H9 (cell line): ENCODE results near the gene MMP14. TPM values are rescaled to one million over a fixed set of nuclear protein-coding genes. Genes with fewer than 3 reads are reported as not detected.

Experiments used
- DNase-seq: peaks from one replicate; pipeline ENCODE4 v3.0.0-alpha.2; 2017
- H2AFZ ChIP-seq: one replicate; pipeline ENCODE4 v1.6.1; 2013; ENCODE audit warnings: mild to moderate bottlenecking, low read length, control low read depth, moderate library complexity
- H2AK5ac ChIP-seq: 2 replicates; pipeline ENCODE4 v1.6.1; 2013; ENCODE audit warnings: low read length, control low read depth, mixed read lengths; ENCODE audit not compliant: insufficient read length
- H2BK120ac ChIP-seq: one replicate; pipeline ENCODE4 v1.6.1; 2013; ENCODE audit warnings: low read depth, mild to moderate bottlenecking, low read length, control low read depth, inconsistent platforms; ENCODE audit not compliant: poor library complexity, severe bottlenecking
- H2BK12ac ChIP-seq: 2 replicates; pipeline ENCODE4 v1.6.1; 2013; ENCODE audit warnings: low read length, control low read depth, mixed read lengths, low read depth; ENCODE audit not compliant: insufficient read length
- H2BK15ac ChIP-seq: 2 replicates; pipeline ENCODE4 v1.6.1; 2013; ENCODE audit warnings: low read depth, low read length, control low read depth
- H2BK20ac ChIP-seq: one replicate; pipeline ENCODE4 v1.6.1; 2013; ENCODE audit warnings: low read depth, mild to moderate bottlenecking, low read length, control low read depth, inconsistent platforms; ENCODE audit not compliant: poor library complexity, severe bottlenecking
- H2BK5ac ChIP-seq: 2 replicates; pipeline ENCODE4 v1.6.1; 2013; ENCODE audit warnings: low read length, control low read depth, mixed read lengths; ENCODE audit not compliant: insufficient read length
- H3K14ac ChIP-seq: 2 replicates; pipeline ENCODE4 v1.6.1; 2013; ENCODE audit warnings: low read length, control low read depth; ENCODE audit not compliant: insufficient read depth
- H3K18ac ChIP-seq: 2 replicates; pipeline ENCODE4 v1.6.1; 2013; ENCODE audit warnings: low read depth, mild to moderate bottlenecking, mixed read lengths, low read length, control low read depth; ENCODE audit not compliant: insufficient read length
- H3K23ac ChIP-seq: 2 replicates; pipeline ENCODE4 v1.6.1; 2013; ENCODE audit warnings: low read length, control low read depth, mixed read lengths, low read depth; ENCODE audit not compliant: insufficient read length
- H3K23me2 ChIP-seq: 2 replicates; pipeline ENCODE4 v1.6.1; 2013; ENCODE audit warnings: low read depth, mild to moderate bottlenecking, mixed read lengths, low read length, control low read depth; ENCODE audit not compliant: insufficient read length, poor library complexity, severe bottlenecking
- H3K27ac ChIP-seq: 2 replicates; pipeline ENCODE4 v1.5.1; 2013; ENCODE audit warnings: low read length, control low read depth, mixed read lengths, low read depth; ENCODE audit not compliant: insufficient read length
- H3K27me3 ChIP-seq: 2 replicates; pipeline ENCODE4 v1.6.1; 2013; ENCODE audit warnings: low read length, control low read depth, inconsistent platforms; ENCODE audit not compliant: insufficient read depth
- H3K4ac ChIP-seq: 2 replicates; pipeline ENCODE4 v1.6.1; 2013; ENCODE audit warnings: low read depth, mild to moderate bottlenecking, control low read depth, inconsistent platforms, low read length, moderate library complexity
- H3K4me1 ChIP-seq: 2 replicates; pipeline ENCODE4 v1.6.1; 2013; ENCODE audit warnings: low read length, control low read depth, inconsistent platforms; ENCODE audit not compliant: insufficient read depth
- H3K4me2 ChIP-seq: 2 replicates; pipeline ENCODE4 v1.6.1; 2013; ENCODE audit warnings: low read length, control low read depth, mixed read lengths; ENCODE audit not compliant: insufficient read length, insufficient read depth
- H3K56ac ChIP-seq: 2 replicates; pipeline ENCODE4 v1.6.1; 2013; ENCODE audit warnings: low read depth, mild to moderate bottlenecking, mixed read lengths, low read length, control low read depth; ENCODE audit not compliant: insufficient read length
- H3K79me1 ChIP-seq: 2 replicates; pipeline ENCODE4 v1.6.1; 2013; ENCODE audit warnings: low read depth, mild to moderate bottlenecking, moderate library complexity, low read length, control low read depth, inconsistent platforms; ENCODE audit not compliant: insufficient read depth, poor library complexity, severe bottlenecking
- H3K79me2 ChIP-seq: 2 replicates; pipeline ENCODE4 v1.6.1; 2013; ENCODE audit warnings: low read length, control low read depth, inconsistent platforms; ENCODE audit not compliant: insufficient read depth
- H3K9ac ChIP-seq: 2 replicates; pipeline ENCODE4 v1.6.1; 2013; ENCODE audit warnings: low read length, control low read depth, mixed read lengths; ENCODE audit not compliant: insufficient read length; ENCODE audit errors: extremely low read depth
- H3K9me3 ChIP-seq: one replicate; pipeline ENCODE4 v1.6.1; 2013; ENCODE audit warnings: low read depth, low read length, inconsistent platforms; ENCODE audit not compliant: control insufficient read depth
- H3T11ph ChIP-seq: one replicate; pipeline ENCODE4 v1.6.1; 2013; ENCODE audit warnings: mild to moderate bottlenecking, low read length, control low read depth, inconsistent platforms
- H4K20me1 ChIP-seq: one replicate; pipeline ENCODE4 v1.6.1; 2013; ENCODE audit not compliant: control insufficient read depth, insufficient read length, insufficient read depth
- H4K5ac ChIP-seq: 2 replicates; pipeline ENCODE4 v1.6.1; 2013; ENCODE audit warnings: low read depth, mild to moderate bottlenecking, mixed read lengths, low read length, control low read depth; ENCODE audit not compliant: insufficient read length
- H4K8ac ChIP-seq: replicated peaks from 2 replicates; pipeline ENCODE4 v1.6.1; 2013; ENCODE audit warnings: low read length, control low read depth, mixed read lengths, low read depth; ENCODE audit not compliant: insufficient read length
- H4K91ac ChIP-seq: 2 replicates; pipeline ENCODE4 v1.6.1; 2013; ENCODE audit warnings: low read depth, mild to moderate bottlenecking, moderate library complexity, mixed read lengths, low read length, control low read depth; ENCODE audit not compliant: insufficient read length
- H3K27ac Mint-ChIP-seq, 3 experiments: 2 replicates in 2 of 3; 3 replicates in 1 of 3; pipeline ENCODE4 v1.8.0; 2020 to 2021; ENCODE audit warnings: mixed read lengths in 3 of 3, mild to moderate bottlenecking in 1 of 3, moderate library complexity in 1 of 3
- H3K27me3 Mint-ChIP-seq: 2 replicates; pipeline ENCODE4 v1.8.0; 2021; ENCODE audit warnings: low read depth, mild to moderate bottlenecking, moderate library complexity, mixed read lengths
- H3K36me3 Mint-ChIP-seq, 3 experiments: 2 replicates in 2 of 3; 3 replicates in 1 of 3; pipeline ENCODE4 v1.8.0; 2020 to 2021; ENCODE audit warnings: low read depth in 3 of 3, mixed read lengths in 3 of 3; ENCODE audit not compliant: insufficient read depth in 1 of 3
- H3K4me1 Mint-ChIP-seq, 2 experiments: 2 replicates each; pipeline ENCODE4 v1.8.0; 2020; ENCODE audit warnings: mixed read lengths in 2 of 2
- H3K4me3 Mint-ChIP-seq, 2 experiments: 2 replicates in 1 of 2; 3 replicates in 1 of 2; pipeline ENCODE4 v1.8.0; 2020 to 2021; ENCODE audit warnings: mild to moderate bottlenecking in 2 of 2, mixed read lengths in 2 of 2, moderate library complexity in 1 of 2
- H3K9me3 Mint-ChIP-seq, 2 experiments: 2 replicates in 1 of 2; 3 replicates in 1 of 2; pipeline ENCODE4 v1.8.0; 2020; ENCODE audit warnings: mild to moderate bottlenecking in 2 of 2, mixed read lengths in 2 of 2, moderate library complexity in 1 of 2
- WGBS: extraction: QIAGEN DNeasy Blood & Tissue Kit; methylation state at CpG from one replicate; pipeline ENCODE4 v1.1.7; 2013; ENCODE audit warnings: missing lambda C conversion rate, low lambda C conversion rate, mixed read lengths; ENCODE audit not compliant: insufficient read length; ENCODE audit errors: extremely low coverage; 5-methylcytosine and 5-hydroxymethylcytosine counted together
- total RNA-seq: library from RNA; stranded (reverse); gene quantifications from 2 replicates; pipeline ENCODE4 v1.2.1, GENCODE V29; 2021
- TF ChIP-seq, protein P1 (sequence below): fragments of 200-600 bp; sonication (generic); conservative IDR thresholded peaks from 3 replicates; pipeline ENCODE4 v1.8.0; 2021; ENCODE audit warnings: antibody characterized with exemption, mild to moderate bottlenecking

MMP14 gene
- total RNA-seq, 1 experiment from 2014 or later: 56.5 TPM

DNA sequence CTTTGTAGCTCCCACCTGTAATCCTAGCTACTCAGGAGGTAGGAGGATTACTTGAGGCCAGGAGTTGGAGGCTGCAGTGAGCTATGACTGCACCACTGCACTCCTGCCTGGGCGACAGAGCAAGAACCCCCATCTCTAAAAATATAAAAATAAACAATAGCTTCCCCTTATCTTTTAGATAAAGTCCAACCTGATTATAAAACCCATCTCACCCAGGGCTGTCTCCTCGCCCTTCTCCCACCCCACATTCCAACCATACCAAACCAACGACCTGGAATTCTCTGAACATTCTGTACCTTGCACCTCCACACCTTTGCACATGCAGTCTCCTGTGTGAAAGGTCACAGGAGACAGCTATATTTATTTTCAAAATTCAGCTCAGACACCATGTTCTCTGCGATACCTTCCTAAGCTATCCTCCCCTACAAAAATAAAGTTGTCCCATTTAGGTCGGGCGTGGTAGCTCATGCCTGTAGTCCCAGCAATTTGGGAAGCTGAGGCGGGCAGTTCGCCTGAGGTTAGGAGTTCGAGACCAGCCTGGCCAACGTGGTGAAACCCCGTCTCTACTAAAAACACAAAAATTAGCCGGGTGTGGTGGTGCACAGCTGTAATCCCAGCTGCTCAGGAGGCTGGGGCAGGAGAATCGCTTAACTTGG is 28.8 kb upstream of the MMP14 start:
- no CpG with 5 or more reads among the region's 13 CpGs for WGBS
- no peak overlapping the region for H2BK5ac ChIP-seq
- no peak overlapping the region for H3K18ac ChIP-seq
- no peak overlapping the region for H2BK120ac ChIP-seq
- DNase-seq: no peak
- no peak overlapping the region for H3T11ph ChIP-seq
- no peaks in the 10 kb centered on the region for H3K79me2 ChIP-seq
- H3K4ac ChIP-seq: no peak overlapping the region
- H2AK5ac ChIP-seq: no peak overlapping the region
- no peaks in the 10 kb centered on the region for H4K20me1 ChIP-seq
- no peak overlapping the region for H2BK15ac ChIP-seq
- no peak overlapping the region for H4K5ac ChIP-seq
- H3K14ac ChIP-seq: no peak overlapping the region
- TF ChIP-seq, protein P1, sequence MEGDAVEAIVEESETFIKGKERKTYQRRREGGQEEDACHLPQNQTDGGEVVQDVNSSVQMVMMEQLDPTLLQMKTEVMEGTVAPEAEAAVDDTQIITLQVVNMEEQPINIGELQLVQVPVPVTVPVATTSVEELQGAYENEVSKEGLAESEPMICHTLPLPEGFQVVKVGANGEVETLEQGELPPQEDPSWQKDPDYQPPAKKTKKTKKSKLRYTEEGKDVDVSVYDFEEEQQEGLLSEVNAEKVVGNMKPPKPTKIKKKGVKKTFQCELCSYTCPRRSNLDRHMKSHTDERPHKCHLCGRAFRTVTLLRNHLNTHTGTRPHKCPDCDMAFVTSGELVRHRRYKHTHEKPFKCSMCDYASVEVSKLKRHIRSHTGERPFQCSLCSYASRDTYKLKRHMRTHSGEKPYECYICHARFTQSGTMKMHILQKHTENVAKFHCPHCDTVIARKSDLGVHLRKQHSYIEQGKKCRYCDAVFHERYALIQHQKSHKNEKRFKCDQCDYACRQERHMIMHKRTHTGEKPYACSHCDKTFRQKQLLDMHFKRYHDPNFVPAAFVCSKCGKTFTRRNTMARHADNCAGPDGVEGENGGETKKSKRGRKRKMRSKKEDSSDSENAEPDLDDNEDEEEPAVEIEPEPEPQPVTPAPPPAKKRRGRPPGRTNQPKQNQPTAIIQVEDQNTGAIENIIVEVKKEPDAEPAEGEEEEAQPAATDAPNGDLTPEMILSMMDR: no peak
- no peaks in the 10 kb centered on the region for H3K27me3 ChIP-seq
- H3K23me2 ChIP-seq: no peaks in the 10 kb centered on the region
- no peaks in the 10 kb centered on the region for H3K4me1 ChIP-seq
- no peak overlapping the region for H3K56ac ChIP-seq
- H3K9me3 ChIP-seq: no peaks in the 10 kb centered on the region
- H3K79me1 ChIP-seq: no peaks in the 10 kb centered on the region
- Mint-ChIP-seq H3K36me3 (no peaks in the 10 kb centered on the region), H3K4me3 (no peak overlapping the region), H3K9me3 (no peaks in the 10 kb centered on the region), H3K4me1 (peaks cover 8 to 10% of the 10 kb centered on the region in 2 experiments), H3K27me3 (no peaks in the 10 kb centered on the region; the same call in 1 of the 2 replicates), H3K27ac (no peak overlapping the region)
- H2BK20ac ChIP-seq: no peak overlapping the region
- H3K23ac ChIP-seq: no peak overlapping the region
- H2AFZ ChIP-seq: no peak overlapping the region
- no peak overlapping the region for H2BK12ac ChIP-seq
- H3K27ac ChIP-seq: no peak overlapping the region
- no peak overlapping the region for H4K91ac ChIP-seq
- no peak overlapping the region for H4K8ac ChIP-seq
- H3K9ac ChIP-seq: no peak overlapping the region
- H3K4me2 ChIP-seq: no peak overlapping the region
